ENCODE data around the gene RUSC1. TPM values are rescaled to one million over a fixed set of nuclear protein-coding genes. Genes with fewer than 3 reads are reported as not detected.

RUSC1 gene
- total RNA-seq, 1 experiment from 2014 or later: 69.2 TPM

DNA sequence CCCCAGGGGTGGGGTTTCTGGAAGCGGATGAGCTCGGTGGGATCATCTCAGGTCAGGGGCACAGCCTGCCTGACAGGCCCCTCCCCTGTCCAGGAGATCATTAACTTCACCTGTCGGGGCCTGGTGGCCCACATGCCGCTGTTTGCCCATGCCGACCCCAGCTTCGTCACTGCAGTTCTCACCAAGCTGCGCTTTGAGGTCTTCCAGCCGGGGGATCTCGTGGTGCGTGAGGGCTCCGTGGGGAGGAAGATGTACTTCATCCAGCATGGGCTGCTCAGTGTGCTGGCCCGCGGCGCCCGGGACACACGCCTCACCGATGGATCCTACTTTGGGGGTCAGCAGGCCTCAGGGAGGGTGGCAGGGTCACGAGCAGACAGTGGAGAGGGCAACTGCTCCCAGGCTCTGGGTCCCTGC is 35.1 kb upstream of the RUSC1 start:
- Histone ChIP-seq H2AFZ (ENCODE audit: low read depth, low read length, poor library complexity, severe bottlenecking) (no peak overlapping the region), H3K4me2 (ENCODE audit: low read length) (no peak overlapping the region), H4K20me1 (ENCODE audit: insufficient read depth) (no peaks in the 10 kb centered on the region), H3K79me2 (ENCODE audit: insufficient read depth, low read length) (no peaks in the 10 kb centered on the region), H3K36me3 (ENCODE audit: control insufficient read depth in 1 of 2, insufficient read depth in 2 of 2, low read length in 2 of 2) (no peaks in the 10 kb centered on the region), H3K27ac (ENCODE audit: low read depth, low read length) (no peak overlapping the region), H3K9me2 (ENCODE audit: insufficient read depth) (no peaks in the 10 kb centered on the region), H3K9me3 (ENCODE audit: control insufficient read depth in 1 of 2, insufficient read depth in 1 of 2, low read depth in 1 of 2, low read length in 2 of 2) (no peaks in the 10 kb centered on the region), H3K4me3 (replicated peaks in 1 of 2; ENCODE audit: low read depth in 1 of 2, low read length in 2 of 2) (no peak overlapping the region), H3K4me1 (ENCODE audit: control insufficient read depth in 1 of 2, insufficient read depth in 2 of 2, low read length in 2 of 2) (no peaks in the 10 kb centered on the region), H3K27me3 (ENCODE audit: insufficient read depth, low read length) (no peaks in the 10 kb centered on the region), H3K9ac (ENCODE audit: low read length) (no peak overlapping the region)
- DNase-seq (ENCODE audit: low read depth, low spot score): no peak
- no peak for ATAC-seq
- ChIA-PET CTCF (no interaction called here), POLR2A (no interaction called here), RAD21 (ENCODE audit: low non-redundant PET in 1 of 2, low total read pairs in 2 of 2, uncharacterized antibody in 2 of 2, unreplicated experiment in 2 of 2) (interaction anchor here in 1 of 2 experiments (0.8 kb wide), 1 partner anchor 9 kb away, joined by 3 read pairs; the partner anchor contains the start of gene HCN3)
- no TSS peak for BruUV-seq (replicated peaks)
- no peak for TF ChIP-seq ELF1 (IDR thresholded peaks at IDR 0.05; ENCODE audit: borderline replicate concordance, low read depth)
- TF ChIP-seq SRF (IDR thresholded peaks at IDR 0.05; ENCODE audit: low read depth): no peak
- no peak for TF ChIP-seq FOSL1 (IDR thresholded peaks at IDR 0.05; ENCODE audit: low read depth)
- no peak for TF ChIP-seq TCF7L2 (IDR thresholded peaks at IDR 0.05; ENCODE audit: borderline replicate concordance, extremely low read depth, insufficient read depth, insufficient read length)
- TF ChIP-seq POLR2A (IDR thresholded peaks at IDR 0.05; ENCODE audit: borderline replicate concordance, extremely low read depth, insufficient read depth, insufficient read length): no peak
- TF ChIP-seq EZH2 (IDR thresholded peaks at IDR 0.05): no peak
- TF ChIP-seq, protein P1, sequence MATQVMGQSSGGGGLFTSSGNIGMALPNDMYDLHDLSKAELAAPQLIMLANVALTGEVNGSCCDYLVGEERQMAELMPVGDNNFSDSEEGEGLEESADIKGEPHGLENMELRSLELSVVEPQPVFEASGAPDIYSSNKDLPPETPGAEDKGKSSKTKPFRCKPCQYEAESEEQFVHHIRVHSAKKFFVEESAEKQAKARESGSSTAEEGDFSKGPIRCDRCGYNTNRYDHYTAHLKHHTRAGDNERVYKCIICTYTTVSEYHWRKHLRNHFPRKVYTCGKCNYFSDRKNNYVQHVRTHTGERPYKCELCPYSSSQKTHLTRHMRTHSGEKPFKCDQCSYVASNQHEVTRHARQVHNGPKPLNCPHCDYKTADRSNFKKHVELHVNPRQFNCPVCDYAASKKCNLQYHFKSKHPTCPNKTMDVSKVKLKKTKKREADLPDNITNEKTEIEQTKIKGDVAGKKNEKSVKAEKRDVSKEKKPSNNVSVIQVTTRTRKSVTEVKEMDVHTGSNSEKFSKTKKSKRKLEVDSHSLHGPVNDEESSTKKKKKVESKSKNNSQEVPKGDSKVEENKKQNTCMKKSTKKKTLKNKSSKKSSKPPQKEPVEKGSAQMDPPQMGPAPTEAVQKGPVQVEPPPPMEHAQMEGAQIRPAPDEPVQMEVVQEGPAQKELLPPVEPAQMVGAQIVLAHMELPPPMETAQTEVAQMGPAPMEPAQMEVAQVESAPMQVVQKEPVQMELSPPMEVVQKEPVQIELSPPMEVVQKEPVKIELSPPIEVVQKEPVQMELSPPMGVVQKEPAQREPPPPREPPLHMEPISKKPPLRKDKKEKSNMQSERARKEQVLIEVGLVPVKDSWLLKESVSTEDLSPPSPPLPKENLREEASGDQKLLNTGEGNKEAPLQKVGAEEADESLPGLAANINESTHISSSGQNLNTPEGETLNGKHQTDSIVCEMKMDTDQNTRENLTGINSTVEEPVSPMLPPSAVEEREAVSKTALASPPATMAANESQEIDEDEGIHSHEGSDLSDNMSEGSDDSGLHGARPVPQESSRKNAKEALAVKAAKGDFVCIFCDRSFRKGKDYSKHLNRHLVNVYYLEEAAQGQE (IDR thresholded peaks at IDR 0.05; ENCODE audit: low read depth): no peak
- TF ChIP-seq CTCF (IDR thresholded peaks at IDR 0.05 in 2 of 3, conservative IDR thresholded peaks at IDR 0.05 in 1 of 3; ENCODE audit: borderline replicate concordance in 1 of 3, insufficient read depth in 1 of 3, low read depth in 2 of 3, low read length in 2 of 3): no peak
- TF ChIP-seq, protein P2, sequence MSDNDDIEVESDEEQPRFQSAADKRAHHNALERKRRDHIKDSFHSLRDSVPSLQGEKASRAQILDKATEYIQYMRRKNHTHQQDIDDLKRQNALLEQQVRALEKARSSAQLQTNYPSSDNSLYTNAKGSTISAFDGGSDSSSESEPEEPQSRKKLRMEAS (IDR thresholded peaks at IDR 0.05): no peak
- no peak for TF ChIP-seq SP1 (IDR thresholded peaks at IDR 0.05; ENCODE audit: low read depth)
- no peak for TF ChIP-seq ZFX (IDR thresholded peaks at IDR 0.05)
- no peak for TF ChIP-seq ATF3 (IDR thresholded peaks at IDR 0.05)
- TF ChIP-seq SIN3A (IDR thresholded peaks at IDR 0.05; ENCODE audit: low read depth): no peak
- no peak for TF ChIP-seq CBX3 (IDR thresholded peaks at IDR 0.05; ENCODE audit: low read depth)
- TF ChIP-seq ZNF274 (IDR thresholded peaks at IDR 0.05; ENCODE audit: low read depth, low read length): no peak
- no peak for TF ChIP-seq JUND (IDR thresholded peaks at IDR 0.05)
- TF ChIP-seq YY1 (IDR thresholded peaks at IDR 0.05; ENCODE audit: extremely low read depth, insufficient replicate concordance, low read depth, low read length): no peak
- no peak for TF ChIP-seq EGR1 (IDR thresholded peaks at IDR 0.05; ENCODE audit: low read depth)
- no peak for TF ChIP-seq EZH2phosphoT487 (IDR thresholded peaks at IDR 0.05; ENCODE audit: borderline replicate concordance)
- TF ChIP-seq CEBPB (IDR thresholded peaks at IDR 0.05; ENCODE audit: low read depth): no peak
- intact Hi-C loops (cut with micrococcal nuclease): no loop called here

Measured in HCT116 (cell line).